OCI-LY3 (cell line): ENCODE results near the gene GPATCH8.

Experiments used
- EZH2phosphoT487 ChIP-seq: fragments of 200-600 bp; shearing (Covaris generic); IDR thresholded peaks from 2 replicates; pipeline ENCODE4 v1.6.1; 2018; ENCODE audit warnings: antibody characterized with exemption, mixed run types, low read depth
- TF ChIP-seq, protein P1 (sequence below): fragments of 200-600, 300-600 bp; sonication (generic); IDR thresholded peaks from 2 replicates; pipeline ENCODE4 v1.5.1; 2014; ENCODE audit warnings: antibody characterized with exemption, low read length, low read depth

GRCh38 chr17:44416558-44417289, 86.5 kb downstream of the GPATCH8 start:
- no peak for TF ChIP-seq EZH2phosphoT487
- TF ChIP-seq, protein P1, sequence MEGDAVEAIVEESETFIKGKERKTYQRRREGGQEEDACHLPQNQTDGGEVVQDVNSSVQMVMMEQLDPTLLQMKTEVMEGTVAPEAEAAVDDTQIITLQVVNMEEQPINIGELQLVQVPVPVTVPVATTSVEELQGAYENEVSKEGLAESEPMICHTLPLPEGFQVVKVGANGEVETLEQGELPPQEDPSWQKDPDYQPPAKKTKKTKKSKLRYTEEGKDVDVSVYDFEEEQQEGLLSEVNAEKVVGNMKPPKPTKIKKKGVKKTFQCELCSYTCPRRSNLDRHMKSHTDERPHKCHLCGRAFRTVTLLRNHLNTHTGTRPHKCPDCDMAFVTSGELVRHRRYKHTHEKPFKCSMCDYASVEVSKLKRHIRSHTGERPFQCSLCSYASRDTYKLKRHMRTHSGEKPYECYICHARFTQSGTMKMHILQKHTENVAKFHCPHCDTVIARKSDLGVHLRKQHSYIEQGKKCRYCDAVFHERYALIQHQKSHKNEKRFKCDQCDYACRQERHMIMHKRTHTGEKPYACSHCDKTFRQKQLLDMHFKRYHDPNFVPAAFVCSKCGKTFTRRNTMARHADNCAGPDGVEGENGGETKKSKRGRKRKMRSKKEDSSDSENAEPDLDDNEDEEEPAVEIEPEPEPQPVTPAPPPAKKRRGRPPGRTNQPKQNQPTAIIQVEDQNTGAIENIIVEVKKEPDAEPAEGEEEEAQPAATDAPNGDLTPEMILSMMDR, result no peak
